Muscle layer of duodenum (tissue), 2 donors: ENCODE data around the gene FRAS1.

Experiments
- H3K27ac ChIP-seq: one replicate; pipeline ENCODE4 v1.7.0; 2013; ENCODE audit warnings: mild to moderate bottlenecking, low read length
- H3K27me3 ChIP-seq: one replicate; pipeline ENCODE4 v1.7.0; 2013; ENCODE audit warnings: low read depth, mild to moderate bottlenecking, control low read depth, low read length
- H3K36me3 ChIP-seq, 2 donors: one replicate each; pipeline ENCODE4 v1.7.0; 2013; ENCODE audit warnings: low read length in 2 of 2, control low read depth in 1 of 2, mild to moderate bottlenecking in 1 of 2; ENCODE audit not compliant: insufficient read depth in 2 of 2, control insufficient read depth in 1 of 2
- H3K4me1 ChIP-seq, 2 donors: one replicate each; pipeline ENCODE4 v1.7.0; 2013; ENCODE audit warnings: low read length in 2 of 2, mild to moderate bottlenecking in 2 of 2, control low read depth in 1 of 2, moderate library complexity in 1 of 2; ENCODE audit not compliant: insufficient read depth in 2 of 2, control insufficient read depth in 1 of 2
- H3K4me3 ChIP-seq, 2 donors: one replicate each; pipeline ENCODE4 v1.7.0; 2013; ENCODE audit warnings: low read length in 2 of 2, low read depth in 1 of 2, mild to moderate bottlenecking in 1 of 2
- H3K9me3 ChIP-seq, 2 donors: one replicate each; pipeline ENCODE4 v1.7.0; 2013; ENCODE audit warnings: low read length in 2 of 2, control low read depth in 1 of 2, mild to moderate bottlenecking in 1 of 2; ENCODE audit not compliant: control insufficient read depth in 1 of 2
- donor health status: healthy.

Gene FRAS1

GRCh38 chr4:78154972-78155590, 98.0 kb downstream of the FRAS1 start:
- Histone ChIP-seq H3K9me3 (no peaks in the 10 kb centered on the region), H3K4me1 (no peaks in the 10 kb centered on the region), H3K27me3 (no peaks in the 10 kb centered on the region), H3K4me3 (no peak overlapping the region), H3K36me3 (no peaks in the 10 kb centered on the region), H3K27ac (no peak overlapping the region)

GRCh38 chr4:78155616-78156105, 98.5 kb downstream of the FRAS1 start:
- H3K9me3 ChIP-seq: no peaks in the 10 kb centered on the region
- H3K36me3 ChIP-seq: no peaks in the 10 kb centered on the region
- no peaks in the 10 kb centered on the region for H3K4me1 ChIP-seq
- H3K4me3 ChIP-seq: no peak overlapping the region
- H3K27me3 ChIP-seq: no peaks in the 10 kb centered on the region
- H3K27ac ChIP-seq: no peak overlapping the region

- H3K9me3 ChIP-seq: no peaks in the 10 kb centered on the region
- H3K36me3 ChIP-seq: no peaks in the 10 kb centered on the region
These were observed 99.4 kb downstream of the FRAS1 start for GRCh38 chr4:78156520-78156919.

GRCh38 chr4:78162342-78162741, 105.2 kb downstream of the FRAS1 start:
- H3K4me1 ChIP-seq: no peaks in the 10 kb centered on the region
- H3K9me3 ChIP-seq: no peaks in the 10 kb centered on the region
- no peak overlapping the region for H3K27ac ChIP-seq
- no peak overlapping the region for H3K4me3 ChIP-seq
- H3K27me3 ChIP-seq: no peaks in the 10 kb centered on the region
- H3K36me3 ChIP-seq: no peaks in the 10 kb centered on the region

More at GRCh38 chr4:78156520-78156919, 99.4 kb downstream of the FRAS1 start:
- H3K4me1 ChIP-seq: no peaks in the 10 kb centered on the region
- no peak overlapping the region for H3K4me3 ChIP-seq
- no peak overlapping the region for H3K27ac ChIP-seq
- no peaks in the 10 kb centered on the region for H3K27me3 ChIP-seq

- H3K27ac ChIP-seq: no peak overlapping the region
- no peaks in the 10 kb centered on the region for H3K27me3 ChIP-seq
- no peaks in the 10 kb centered on the region for H3K9me3 ChIP-seq
- H3K4me1 ChIP-seq: no peaks in the 10 kb centered on the region
- no peaks in the 10 kb centered on the region for H3K36me3 ChIP-seq
- no peak overlapping the region for H3K4me3 ChIP-seq
These were observed 105.7 kb downstream of the FRAS1 start for GRCh38 chr4:78162821-78163220.

GRCh38 chr4:78165758-78166157, 108.6 kb downstream of the FRAS1 start:
- H3K27me3 ChIP-seq: no peaks in the 10 kb centered on the region
- no peaks in the 10 kb centered on the region for H3K36me3 ChIP-seq
- H3K9me3 ChIP-seq: no peaks in the 10 kb centered on the region
- H3K4me3 ChIP-seq: no peak overlapping the region
- H3K27ac ChIP-seq: no peak overlapping the region
- H3K4me1 ChIP-seq: no peaks in the 10 kb centered on the region

- H3K27me3 ChIP-seq: no peaks in the 10 kb centered on the region
- H3K36me3 ChIP-seq: no peaks in the 10 kb centered on the region
- no peaks in the 10 kb centered on the region for H3K9me3 ChIP-seq
- H3K4me1 ChIP-seq: no peaks in the 10 kb centered on the region
- no peak overlapping the region for H3K27ac ChIP-seq
- no peak overlapping the region for H3K4me3 ChIP-seq
These were observed 109.5 kb downstream of the FRAS1 start for GRCh38 chr4:78166622-78167021.

GRCh38 chr4:78167510-78167909, 110.4 kb downstream of the FRAS1 start:
- H3K36me3 ChIP-seq: no peaks in the 10 kb centered on the region
- H3K4me1 ChIP-seq: no peaks in the 10 kb centered on the region
- H3K27me3 ChIP-seq: no peaks in the 10 kb centered on the region
- no peaks in the 10 kb centered on the region for H3K9me3 ChIP-seq
- H3K4me3 ChIP-seq: no peak overlapping the region
- no peak overlapping the region for H3K27ac ChIP-seq

GRCh38 chr4:78168029-78168428, 110.9 kb downstream of the FRAS1 start:
- Histone ChIP-seq H3K4me3 (no peak overlapping the region), H3K9me3 (no peaks in the 10 kb centered on the region), H3K27me3 (no peaks in the 10 kb centered on the region), H3K36me3 (no peaks in the 10 kb centered on the region), H3K4me1 (no peaks in the 10 kb centered on the region), H3K27ac (no peak overlapping the region)

GRCh38 chr4:78169728-78170127, 112.6 kb downstream of the FRAS1 start:
- no peaks in the 10 kb centered on the region for H3K4me1 ChIP-seq
- no peaks in the 10 kb centered on the region for H3K27me3 ChIP-seq
- H3K4me3 ChIP-seq: no peak overlapping the region
- no peak overlapping the region for H3K27ac ChIP-seq
- no peaks in the 10 kb centered on the region for H3K9me3 ChIP-seq
- H3K36me3 ChIP-seq: no peaks in the 10 kb centered on the region

GRCh38 chr4:78171482-78171881, 114.4 kb downstream of the FRAS1 start:
- H3K27me3 ChIP-seq: no peaks in the 10 kb centered on the region
- H3K4me1 ChIP-seq: no peaks in the 10 kb centered on the region
- no peaks in the 10 kb centered on the region for H3K36me3 ChIP-seq
- no peaks in the 10 kb centered on the region for H3K9me3 ChIP-seq
- no peak overlapping the region for H3K4me3 ChIP-seq
- H3K27ac ChIP-seq: no peak overlapping the region

GRCh38 chr4:78174891-78175290, 117.8 kb downstream of the FRAS1 start:
- Histone ChIP-seq H3K27me3 (no peaks in the 10 kb centered on the region), H3K9me3 (no peaks in the 10 kb centered on the region), H3K36me3 (no peaks in the 10 kb centered on the region), H3K4me1 (no peaks in the 10 kb centered on the region), H3K4me3 (no peak overlapping the region), H3K27ac (no peak overlapping the region)
